Neural cell (in vitro differentiated cells): Measurements from ENCODE around the gene TECRL.

Experiments
- CTCF ChIP-seq: fragments of 450-650 bp; IDR thresholded peaks from 2 replicates; pipeline ENCODE4 v1.5.1; 2014; ENCODE audit warnings: antibody characterized with exemption, mild to moderate bottlenecking, moderate library complexity; ENCODE audit not compliant: poor library complexity, severe bottlenecking
- EP300 ChIP-seq: fragments of 450-650 bp; conservative IDR thresholded peaks from 2 replicates; pipeline ENCODE4 v1.6.1; 2014; ENCODE audit warnings: antibody characterized with exemption, mild to moderate bottlenecking, moderate library complexity; ENCODE audit not compliant: poor library complexity, severe bottlenecking
- POLR2AphosphoS5 ChIP-seq: IDR thresholded peaks from 2 replicates; pipeline ENCODE4 v1.6.1; 2012
- TF ChIP-seq, protein P1 (sequence below): IDR thresholded peaks from 2 replicates; pipeline ENCODE4 v1.6.1; 2012; ENCODE audit warnings: borderline replicate concordance

DNA sequence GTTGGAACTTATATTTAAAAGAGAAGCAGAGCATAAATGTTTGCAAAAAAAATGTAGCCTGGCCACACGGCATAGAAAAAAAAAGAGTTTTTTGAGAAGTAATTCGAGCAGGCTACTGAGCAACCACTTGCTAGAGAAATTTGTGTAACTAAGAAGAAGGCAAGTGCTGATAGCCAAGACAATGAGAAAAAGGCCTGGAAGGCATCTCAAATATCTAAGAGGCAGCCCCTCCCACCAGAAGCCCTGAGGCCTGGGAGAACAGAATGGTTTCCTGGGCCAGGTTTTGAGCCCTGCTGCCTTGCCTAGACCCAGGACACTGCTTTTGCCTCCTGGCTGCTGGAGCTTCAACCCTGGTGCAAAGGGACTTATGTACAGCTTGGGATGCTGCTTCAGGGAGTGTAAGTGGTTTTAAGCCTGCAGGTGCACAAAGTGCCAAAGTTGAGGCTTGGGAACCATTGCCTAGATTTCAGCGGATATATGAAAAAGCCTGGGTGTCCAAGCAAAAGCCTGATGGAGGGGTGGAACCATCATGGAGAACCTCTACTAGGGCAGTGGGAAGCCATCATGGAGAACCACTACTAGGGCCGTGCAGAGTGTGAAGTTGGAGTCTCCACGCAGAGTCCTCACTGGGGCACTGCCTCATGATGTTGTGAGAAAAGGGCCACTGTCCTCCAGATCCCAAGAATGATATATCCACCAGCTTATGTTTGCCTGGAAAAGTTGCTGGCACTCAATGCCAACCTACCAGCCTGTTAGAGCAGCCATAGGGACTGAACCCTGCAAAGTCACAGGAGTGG lies 9.7 kb downstream of the TECRL start:
- TF ChIP-seq CTCF, result no peak
- TF ChIP-seq, protein P1, sequence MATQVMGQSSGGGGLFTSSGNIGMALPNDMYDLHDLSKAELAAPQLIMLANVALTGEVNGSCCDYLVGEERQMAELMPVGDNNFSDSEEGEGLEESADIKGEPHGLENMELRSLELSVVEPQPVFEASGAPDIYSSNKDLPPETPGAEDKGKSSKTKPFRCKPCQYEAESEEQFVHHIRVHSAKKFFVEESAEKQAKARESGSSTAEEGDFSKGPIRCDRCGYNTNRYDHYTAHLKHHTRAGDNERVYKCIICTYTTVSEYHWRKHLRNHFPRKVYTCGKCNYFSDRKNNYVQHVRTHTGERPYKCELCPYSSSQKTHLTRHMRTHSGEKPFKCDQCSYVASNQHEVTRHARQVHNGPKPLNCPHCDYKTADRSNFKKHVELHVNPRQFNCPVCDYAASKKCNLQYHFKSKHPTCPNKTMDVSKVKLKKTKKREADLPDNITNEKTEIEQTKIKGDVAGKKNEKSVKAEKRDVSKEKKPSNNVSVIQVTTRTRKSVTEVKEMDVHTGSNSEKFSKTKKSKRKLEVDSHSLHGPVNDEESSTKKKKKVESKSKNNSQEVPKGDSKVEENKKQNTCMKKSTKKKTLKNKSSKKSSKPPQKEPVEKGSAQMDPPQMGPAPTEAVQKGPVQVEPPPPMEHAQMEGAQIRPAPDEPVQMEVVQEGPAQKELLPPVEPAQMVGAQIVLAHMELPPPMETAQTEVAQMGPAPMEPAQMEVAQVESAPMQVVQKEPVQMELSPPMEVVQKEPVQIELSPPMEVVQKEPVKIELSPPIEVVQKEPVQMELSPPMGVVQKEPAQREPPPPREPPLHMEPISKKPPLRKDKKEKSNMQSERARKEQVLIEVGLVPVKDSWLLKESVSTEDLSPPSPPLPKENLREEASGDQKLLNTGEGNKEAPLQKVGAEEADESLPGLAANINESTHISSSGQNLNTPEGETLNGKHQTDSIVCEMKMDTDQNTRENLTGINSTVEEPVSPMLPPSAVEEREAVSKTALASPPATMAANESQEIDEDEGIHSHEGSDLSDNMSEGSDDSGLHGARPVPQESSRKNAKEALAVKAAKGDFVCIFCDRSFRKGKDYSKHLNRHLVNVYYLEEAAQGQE, result no peak
- no peak for TF ChIP-seq EP300
- no peak for TF ChIP-seq POLR2AphosphoS5
